ENCODE measurements around the gene MSH3.

DNA sequence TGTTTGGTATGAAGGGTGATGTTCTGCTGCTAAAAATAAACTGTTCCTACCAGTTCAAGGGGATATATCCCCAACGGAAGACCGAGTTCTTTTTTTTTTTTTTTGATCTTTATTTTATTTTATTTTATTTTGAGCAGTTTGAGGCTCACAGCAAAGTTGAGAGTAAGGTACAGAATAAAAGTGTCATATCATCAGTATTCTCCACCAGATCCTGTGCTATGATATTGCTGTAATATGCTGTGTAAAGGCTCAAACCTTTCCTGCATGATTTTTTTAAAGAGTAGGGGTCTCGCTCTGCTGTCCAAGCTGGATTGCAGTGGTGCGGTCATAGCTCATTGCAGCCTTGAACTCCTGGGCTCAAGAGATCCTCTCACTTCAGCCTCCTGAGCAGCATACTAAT lies 35.2 kb downstream of the MSH3 start:
- TF ChIP-seq TCF12 (IDR thresholded peaks at IDR 0.05; ENCODE audit: low read depth): no peak
- no peak for TF ChIP-seq FOXM1 (IDR thresholded peaks at IDR 0.05; ENCODE audit: borderline replicate concordance, low read depth)
- TF ChIP-seq YY1 (IDR thresholded peaks at IDR 0.05; ENCODE audit: low read depth): no peak
- TF ChIP-seq, protein P1, sequence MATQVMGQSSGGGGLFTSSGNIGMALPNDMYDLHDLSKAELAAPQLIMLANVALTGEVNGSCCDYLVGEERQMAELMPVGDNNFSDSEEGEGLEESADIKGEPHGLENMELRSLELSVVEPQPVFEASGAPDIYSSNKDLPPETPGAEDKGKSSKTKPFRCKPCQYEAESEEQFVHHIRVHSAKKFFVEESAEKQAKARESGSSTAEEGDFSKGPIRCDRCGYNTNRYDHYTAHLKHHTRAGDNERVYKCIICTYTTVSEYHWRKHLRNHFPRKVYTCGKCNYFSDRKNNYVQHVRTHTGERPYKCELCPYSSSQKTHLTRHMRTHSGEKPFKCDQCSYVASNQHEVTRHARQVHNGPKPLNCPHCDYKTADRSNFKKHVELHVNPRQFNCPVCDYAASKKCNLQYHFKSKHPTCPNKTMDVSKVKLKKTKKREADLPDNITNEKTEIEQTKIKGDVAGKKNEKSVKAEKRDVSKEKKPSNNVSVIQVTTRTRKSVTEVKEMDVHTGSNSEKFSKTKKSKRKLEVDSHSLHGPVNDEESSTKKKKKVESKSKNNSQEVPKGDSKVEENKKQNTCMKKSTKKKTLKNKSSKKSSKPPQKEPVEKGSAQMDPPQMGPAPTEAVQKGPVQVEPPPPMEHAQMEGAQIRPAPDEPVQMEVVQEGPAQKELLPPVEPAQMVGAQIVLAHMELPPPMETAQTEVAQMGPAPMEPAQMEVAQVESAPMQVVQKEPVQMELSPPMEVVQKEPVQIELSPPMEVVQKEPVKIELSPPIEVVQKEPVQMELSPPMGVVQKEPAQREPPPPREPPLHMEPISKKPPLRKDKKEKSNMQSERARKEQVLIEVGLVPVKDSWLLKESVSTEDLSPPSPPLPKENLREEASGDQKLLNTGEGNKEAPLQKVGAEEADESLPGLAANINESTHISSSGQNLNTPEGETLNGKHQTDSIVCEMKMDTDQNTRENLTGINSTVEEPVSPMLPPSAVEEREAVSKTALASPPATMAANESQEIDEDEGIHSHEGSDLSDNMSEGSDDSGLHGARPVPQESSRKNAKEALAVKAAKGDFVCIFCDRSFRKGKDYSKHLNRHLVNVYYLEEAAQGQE (IDR thresholded peaks at IDR 0.05; ENCODE audit: low read depth): no peak
- no peak for TF ChIP-seq RAD21 (IDR thresholded peaks at IDR 0.05; ENCODE audit: low read depth)
- TF ChIP-seq EP300 (IDR thresholded peaks at IDR 0.05; ENCODE audit: borderline replicate concordance): no peak
